IPS-11a (cell line): Measurements from ENCODE around the gene CPNE7.
"Not testable (repeated sequence)": the region's sequence is repeated elsewhere in the genome, so short reads cannot be mapped to it uniquely, and the experiment has no call there.

ENCODE experiments used
- H3K4me3 ChIP-seq: one replicate; pipeline ENCODE4 v1.5.1; 2013; ENCODE audit warnings: low read depth, low read length, control low read depth

Gene CPNE7

DNA sequence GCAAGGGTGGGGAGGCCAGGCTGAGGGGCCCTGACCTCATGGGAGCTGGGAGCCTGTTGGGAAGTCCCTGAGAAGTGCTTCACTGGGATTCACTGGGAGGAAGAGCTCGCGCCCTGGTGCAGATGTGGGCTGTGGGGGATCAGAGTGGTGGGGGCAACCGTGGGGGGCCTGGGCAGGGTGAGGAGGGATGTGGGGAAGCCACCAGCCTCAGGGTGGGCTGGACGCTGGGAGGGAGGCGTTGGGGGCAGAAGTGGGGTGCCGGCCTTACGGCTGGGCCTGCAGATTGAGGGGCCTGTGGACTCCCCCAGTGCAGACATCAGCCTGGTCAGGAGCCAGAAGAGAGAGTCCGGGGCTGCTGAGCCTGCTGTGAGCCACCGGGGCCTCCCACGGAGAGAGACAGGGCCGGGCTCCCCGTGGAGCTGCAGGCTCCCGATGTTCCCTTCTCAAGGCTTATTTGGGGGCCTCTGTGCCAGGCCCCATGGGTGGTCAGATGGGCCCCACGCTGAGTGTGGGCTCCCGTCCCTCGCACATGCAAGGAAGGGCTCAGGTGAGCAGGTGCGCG lies 45.7 kb downstream of the CPNE7 start:
- no peak overlapping the region for H3K4me3 ChIP-seq

DNA sequence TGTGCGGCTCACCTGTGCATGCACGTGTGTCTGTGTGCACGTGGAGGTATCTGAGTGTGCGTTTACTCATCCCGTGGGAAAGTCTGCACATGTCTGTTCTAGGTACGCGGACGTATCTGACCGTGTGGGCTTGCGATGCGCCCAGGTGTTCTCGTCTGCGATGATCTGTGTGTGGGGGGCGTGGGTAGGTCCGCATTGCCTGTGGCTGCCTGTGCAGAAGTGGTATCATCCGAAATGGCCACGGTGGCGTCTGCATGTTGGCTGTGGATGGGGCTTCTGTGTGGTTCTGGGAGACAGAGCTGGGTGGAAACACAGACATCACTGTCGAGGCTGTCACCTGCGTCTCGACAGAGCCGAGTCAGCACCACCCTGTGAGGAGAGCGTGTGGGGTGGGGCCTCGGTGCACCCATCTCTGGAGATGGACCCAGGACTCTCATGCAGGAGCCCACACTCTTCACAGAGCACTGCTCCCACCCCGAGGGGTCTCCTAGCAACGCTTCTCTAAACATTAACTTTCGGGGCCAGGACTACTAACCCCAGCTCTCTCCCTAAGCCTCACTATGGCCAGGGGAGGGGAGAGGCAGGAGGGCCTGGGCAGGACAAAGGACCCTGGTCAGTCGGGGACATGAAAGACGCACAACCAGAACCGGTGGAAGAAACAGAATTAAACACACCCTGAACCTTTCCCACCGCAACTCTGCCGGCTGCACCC lies 46.3 kb downstream of the CPNE7 start:
- no peak overlapping the region for H3K4me3 ChIP-seq

DNA sequence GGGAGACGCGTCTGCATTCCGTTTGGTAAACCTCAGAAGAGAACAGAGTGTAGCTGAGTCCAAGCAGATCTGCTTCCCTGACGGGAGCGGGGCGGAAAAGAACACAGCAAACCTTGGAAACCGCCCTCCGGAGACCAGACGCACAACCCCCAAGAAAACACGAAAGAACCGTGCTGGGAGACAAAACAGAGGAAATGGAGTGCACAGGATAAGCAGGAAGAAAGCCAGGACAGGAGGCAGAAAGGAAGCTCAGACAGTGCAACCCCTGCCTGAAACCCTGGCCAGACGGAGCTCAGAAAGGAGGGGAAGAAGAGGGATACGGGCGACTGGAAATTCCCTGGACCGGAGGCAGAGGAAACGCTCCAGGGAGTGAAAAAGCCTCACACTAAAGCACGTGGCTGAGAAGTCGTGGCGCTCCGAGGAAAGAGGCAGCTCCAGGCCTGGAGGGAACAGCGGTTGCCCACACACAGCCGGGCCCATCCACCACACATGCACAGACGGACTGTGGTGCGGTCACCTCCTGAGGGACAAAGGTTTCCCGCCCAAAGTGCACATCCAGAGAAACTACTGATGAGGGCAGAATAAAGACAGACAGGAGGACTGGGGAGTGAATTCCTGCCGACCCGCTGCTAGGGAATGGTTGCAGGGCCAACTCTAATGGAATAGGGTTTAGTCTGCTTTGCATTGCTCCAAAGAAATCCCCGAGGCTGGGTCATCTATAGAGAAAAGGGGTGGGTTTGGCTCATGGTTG lies 48.1 kb downstream of the CPNE7 start:
- H3K4me3 ChIP-seq: no peak overlapping the region

DNA sequence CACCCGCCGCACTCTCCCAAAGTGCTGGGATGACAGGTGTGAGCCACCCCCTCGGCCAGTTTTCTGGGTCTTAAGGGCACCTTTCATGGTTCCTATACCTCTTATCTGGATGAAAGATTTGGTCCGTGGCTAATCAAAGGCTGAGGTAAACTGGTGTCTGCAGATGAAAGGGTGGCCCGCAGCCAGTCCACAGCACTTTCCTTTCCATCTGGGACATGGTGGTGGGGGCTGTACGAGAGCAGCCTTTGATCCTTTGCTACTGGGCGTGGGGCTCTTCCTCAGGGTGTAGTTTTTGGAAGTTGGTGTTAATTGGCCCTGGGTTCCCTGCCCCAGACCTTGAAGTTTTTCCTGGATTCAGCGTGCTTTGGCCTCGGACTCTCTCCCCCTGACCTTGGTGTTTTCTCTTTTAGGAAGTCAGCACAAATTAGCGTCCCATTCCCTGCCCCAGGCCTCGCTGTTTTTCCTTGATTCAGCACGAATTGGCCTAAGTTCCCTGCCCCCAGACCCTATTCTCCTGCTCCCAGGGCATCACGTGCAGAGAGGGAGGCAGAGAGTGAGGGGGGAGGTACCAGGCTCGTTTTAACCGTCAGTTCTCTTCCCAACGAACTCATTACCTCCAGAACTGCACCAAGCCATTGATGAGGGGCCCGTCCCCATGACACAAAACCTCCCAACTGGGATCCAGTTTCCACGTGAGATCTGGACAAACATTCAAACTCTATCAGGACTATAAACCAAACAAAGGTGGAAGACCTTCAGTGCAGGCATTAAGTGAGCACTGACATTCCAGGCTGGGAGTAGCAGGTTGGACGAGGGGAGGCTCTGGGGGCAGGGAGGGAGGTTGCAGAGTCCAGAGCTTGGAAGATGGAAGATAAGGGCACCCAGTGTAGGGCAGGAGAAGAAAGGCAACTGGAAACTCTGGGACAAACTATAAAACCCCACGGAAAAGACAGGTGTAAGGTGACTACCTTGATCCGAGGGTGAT lies 49.5 kb downstream of the CPNE7 start:
- H3K4me3 ChIP-seq: no peak overlapping the region

DNA sequence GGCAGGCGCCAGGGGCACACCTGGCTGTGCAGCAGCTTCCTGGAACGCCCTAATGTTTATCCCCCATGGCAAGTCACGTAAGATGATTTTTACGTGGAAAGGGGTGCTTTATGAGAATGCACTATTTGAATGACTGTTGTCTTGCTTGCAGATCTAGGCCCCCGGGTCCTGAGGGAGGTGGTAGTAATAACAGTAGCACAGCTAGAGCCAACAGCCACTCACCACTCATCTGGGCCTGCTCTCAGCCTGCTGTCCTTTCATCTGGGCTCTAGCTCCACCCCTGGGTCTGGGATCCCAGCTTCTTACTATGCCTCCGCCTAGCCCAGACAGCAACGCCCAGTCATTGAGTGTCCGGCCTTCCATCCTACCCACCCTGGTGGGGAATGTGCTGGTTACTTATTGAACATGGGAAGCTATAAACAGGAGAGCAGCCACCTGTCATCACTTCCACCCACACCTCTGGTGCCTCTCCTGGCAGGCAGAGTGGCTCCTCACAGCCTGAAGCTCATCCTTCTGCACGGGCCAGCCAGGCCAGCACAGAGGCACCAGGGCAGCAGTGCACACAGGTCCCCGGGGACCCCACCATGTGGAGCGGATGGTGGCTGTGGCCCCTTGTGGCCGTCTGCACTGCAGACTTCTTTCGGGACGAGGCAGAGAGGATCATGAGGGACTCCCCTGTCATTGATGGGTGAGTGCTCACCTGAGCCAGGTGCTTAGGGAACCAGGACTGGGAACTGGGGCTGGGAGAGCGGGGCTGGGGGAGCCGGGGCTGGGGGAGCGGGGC lies 54.5 kb downstream of the CPNE7 start:
- H3K4me3 ChIP-seq: no peak overlapping the region

DNA sequence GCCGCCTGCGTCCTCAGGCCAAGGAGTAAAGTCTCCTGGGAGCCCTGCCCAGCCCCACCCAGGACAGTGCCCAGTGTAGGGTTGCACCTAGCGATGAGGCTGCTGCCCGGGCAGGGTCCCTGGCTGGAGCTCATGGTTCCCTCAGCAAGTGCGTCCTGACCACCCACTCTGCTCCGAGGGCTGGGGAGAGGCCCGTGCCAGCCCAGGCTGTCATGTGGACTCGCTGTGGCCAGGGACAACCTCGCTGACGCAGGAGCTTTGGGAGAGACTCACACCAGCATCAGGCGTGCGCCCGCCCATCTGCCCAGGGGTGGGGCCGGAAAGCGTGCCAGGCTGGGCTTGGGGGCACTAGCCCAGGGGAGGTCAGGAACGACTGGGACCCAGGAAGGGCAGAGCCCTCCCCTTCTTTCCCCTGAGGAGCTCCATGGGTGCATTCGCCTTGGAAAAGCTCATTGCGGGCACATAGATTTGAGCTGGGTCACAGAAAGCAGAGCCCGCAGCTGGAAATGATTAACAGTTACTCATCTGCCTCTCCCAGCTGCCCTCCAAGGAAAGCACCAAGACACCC lies 57.6 kb downstream of the CPNE7 start:
- H3K4me3 ChIP-seq: no peak overlapping the region

DNA sequence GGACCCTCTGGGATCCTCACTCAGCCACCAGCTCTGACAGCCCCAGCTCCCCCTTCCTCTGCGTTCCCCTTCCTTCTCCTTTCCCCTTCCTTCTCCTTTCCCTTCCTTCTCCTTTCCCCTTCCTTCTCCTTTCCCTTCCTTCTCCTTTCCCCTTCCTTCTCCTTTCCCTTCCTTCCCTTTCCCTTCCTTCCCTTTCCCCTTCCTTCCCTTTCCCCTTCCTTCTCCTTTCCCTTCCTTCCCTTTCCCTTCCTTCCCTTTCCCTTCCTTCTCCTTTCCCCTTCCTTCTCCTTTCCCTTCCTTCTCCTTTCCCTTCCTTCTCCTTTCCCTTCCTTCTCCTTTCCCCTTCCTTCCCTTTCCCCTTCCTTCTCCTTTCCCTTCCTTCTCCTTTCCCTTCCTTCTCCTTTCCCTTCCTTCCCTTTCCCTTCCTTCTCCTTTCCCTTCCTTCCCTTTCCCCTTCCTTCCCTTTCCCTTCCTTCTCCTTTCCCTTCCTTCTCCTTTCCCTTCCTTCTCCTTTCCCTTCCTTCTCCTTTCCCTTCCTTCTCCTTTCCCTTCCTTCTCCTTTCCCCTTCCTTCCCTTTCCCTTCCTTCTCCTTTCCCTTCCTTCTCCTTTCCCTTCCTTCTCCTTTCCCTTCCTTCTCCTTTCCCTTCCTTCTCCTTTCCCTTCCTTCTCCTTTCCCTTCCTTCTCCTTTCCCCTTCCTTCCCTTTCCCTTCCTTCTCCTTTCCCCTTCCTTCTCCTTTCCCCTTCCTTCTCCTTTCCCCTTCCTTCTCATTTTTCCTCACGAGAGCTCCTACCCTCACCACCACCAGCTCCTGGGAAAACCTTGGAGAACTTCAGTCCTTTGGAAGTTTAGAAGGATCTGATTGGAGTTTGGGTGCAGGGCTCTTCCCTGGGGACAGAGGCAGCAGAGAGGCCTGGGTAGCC lies 59.2 kb downstream of the CPNE7 start:
- H3K4me3 ChIP-seq: not testable (repeated sequence)

DNA sequence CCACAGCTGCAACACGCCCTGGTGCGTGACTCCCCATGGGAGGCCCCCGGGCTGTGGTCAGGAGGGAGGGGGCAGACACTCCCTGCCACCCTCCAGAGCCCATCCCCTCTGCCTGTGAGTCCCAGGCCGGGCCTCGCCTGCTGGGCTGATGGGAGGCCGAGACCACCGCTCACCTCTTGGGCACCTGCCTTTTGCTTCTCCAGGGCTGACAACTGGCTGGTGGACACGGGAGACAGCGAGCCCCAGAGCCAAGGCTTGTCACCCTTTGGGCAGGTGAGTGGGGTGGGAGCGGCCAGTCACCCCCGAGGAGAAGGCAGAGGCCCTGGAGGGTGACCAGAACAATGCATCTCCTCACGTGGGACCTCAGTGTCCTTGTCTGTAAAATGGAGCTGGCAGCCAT lies 61.1 kb downstream of the CPNE7 start:
- H3K4me3 ChIP-seq: no peak overlapping the region

DNA sequence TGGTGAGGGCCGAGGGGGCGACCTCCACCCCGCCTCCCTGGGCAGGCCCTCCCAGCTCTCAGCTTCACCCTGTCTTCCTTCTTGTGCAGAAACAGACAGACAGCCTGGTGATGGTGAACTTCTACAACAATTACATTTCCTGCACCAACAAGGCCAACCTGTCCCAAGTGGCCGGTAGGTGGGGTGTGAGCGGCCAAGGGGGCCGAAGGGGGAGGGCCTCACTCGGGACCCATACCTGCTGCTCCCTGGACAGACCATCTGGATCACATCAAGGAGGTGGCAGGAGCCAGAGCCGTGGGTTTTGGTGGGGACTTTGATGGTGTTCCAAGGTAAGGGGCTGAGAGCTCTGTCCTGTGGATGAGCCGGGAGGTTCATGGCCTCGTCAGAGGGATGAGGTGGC lies 61.8 kb downstream of the CPNE7 start:
- H3K4me3 ChIP-seq: no peak overlapping the region

DNA sequence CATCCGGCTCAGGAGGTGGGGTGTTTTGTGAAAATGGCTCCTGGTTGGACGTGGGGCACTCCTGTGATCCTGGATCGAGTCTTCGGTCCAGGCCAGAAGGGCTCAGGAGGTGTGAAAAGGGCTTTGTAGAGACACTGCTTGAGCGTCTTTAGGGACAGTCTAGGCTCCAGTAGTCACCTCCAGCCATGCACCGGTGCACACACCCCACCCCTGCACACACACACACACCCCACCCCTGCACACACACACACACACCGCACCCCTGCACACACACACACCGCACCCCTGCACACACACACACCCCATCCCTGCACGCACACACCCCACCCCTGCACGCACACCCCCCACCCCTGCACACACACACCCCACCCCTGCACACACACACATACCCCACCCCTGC lies 62.9 kb downstream of the CPNE7 start:
- H3K4me3 ChIP-seq: no peak overlapping the region

DNA sequence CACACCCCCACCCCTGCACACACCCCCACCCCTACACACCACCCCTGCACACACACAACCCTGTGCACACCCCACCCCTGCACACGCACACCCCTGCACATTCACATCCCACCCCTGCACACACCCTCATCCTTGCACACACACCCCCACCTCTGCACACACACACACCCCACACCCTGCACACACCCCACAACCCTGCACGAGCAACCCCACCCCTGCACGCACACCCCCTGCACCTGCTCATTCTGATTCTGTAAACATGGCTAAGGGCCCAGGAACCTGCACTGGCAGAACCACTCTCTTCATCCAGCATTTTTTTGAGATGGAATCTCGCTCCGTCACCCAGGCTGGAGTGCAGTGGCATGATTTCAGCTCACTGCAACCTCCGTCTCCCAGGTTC lies 63.8 kb downstream of the CPNE7 start:
- H3K4me3 ChIP-seq: no peak overlapping the region

DNA sequence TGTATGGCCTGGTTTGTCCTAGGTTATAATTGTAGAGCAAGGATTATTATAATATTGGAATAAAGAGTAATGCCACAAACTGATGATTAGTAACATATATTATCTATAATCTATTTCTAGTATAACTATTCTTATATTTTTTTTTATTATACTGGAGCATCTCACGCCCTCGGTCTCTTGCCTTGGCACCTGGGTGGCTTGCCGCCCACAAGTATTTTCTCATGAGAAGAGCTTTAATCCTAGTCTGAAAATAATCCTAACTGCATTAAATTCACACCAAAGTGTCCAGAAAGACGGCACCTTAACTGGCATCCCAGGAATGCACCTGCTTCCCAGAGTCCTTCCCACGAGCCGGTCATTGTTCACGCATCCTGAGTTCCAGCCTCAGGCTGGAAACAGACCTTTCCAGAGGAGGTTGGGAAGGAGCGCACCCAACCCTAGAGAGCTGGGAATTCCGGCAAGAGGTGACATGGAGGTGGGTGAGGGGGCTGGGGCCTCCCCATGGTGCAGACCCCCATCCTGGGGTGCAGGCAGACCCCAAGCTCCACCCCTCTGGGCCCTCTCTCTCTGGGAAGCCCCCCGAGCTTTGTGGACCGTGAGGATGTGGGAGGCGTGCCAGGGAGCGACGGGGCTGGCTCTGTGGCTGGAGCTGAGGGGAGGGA lies 66.0 kb downstream of the CPNE7 start:
- H3K4me3 ChIP-seq: no peak overlapping the region

DNA sequence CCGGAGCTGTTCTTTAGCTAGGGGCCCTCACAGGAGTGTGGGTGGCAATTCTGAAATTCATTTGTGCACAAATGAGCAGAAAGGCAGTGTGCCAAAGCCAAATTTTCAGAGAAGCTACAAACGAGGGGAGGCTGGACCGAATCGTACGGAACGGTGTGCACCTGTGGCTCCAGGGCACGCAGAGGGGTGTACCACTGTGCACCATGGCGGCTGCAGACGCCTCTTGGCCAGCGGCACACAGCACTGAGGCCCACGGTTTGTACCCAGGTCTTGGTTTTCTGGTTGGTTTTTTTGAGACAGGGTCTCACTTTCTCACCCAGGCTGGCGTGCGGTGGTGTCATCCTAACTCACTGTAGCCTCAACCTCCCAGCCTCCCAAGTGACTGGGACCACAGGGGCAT lies 67.0 kb downstream of the CPNE7 start:
- no peak overlapping the region for H3K4me3 ChIP-seq

DNA sequence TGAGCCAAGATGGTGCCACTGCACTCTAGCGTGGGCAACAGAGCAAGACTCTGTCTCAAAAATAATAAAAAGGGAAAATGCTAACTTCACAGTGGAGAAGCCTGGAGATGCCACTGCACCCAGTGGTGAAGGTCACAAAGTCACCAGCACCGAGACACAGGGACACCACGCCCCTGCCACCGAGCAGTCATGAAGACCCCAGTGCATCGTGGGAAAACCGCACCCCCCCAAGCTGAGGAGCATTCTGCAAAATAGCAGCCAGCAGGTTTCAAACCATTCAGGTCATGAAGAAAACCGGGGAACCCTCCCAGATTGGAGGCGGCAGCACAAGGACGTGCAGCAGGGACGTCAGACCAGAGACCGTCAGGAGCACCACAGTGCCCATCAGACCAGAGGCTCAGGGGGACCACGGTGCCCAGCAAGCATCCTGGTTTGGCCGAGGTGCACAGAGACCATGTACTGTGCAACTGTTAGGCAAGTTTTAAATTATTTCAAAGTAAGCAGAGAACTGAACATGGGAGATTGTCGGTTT lies 68.3 kb downstream of the CPNE7 start:
- no peak overlapping the region for H3K4me3 ChIP-seq

DNA sequence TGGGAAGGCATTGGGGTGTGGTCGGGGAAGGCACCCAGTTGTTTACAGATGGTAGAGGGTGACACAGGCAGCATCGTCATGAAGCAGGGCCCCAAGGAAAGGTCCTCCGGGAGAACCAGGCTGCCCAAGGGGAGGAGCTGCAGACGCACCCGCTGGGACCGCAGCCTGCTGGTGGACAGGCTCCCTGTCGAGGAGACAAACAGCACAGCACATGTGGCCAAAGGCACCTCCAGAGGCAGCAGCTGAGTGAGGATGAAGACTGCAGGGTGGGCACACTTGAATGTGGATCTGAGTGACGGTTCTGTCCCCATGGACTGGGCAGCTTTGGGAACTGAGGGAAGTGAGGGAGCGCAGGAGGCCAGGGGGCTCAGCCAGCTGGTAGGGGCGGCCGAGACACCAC lies 69.6 kb downstream of the CPNE7 start:
- no peak overlapping the region for H3K4me3 ChIP-seq

DNA sequence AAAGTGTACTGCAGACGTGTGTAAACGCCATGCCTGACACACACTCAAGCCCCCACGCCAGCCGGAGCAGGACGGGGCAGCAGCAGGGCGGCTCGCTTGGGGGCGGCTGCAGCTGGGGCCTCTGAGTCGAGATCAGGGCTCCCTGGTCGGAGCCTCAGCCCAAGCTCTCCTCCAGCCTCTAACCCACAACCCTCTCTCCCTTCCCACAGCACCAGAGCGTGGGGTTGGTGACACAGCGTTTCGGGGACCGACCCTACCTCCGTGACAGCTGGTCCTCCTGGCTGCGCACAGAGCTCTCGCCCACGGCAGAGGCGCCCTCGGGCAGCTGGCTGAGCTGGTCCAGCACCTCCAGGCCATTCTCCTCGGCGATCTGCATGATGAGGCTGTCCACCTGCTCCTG lies 70.7 kb downstream of the CPNE7 start:
- H3K4me3 ChIP-seq: no peak overlapping the region
